K562 (cell line): Measurements from ENCODE around the gene CD1D. TPM values are rescaled to one million over a fixed set of nuclear protein-coding genes. Genes with fewer than 3 reads are reported as not detected.

Source experiments
- ATAC-seq: fragments of 200-7000 bp; cut with Tn5 transposase; 3 replicates; pipeline ENCODE4 v1.9.1; 2020; ENCODE audit warnings: moderate library complexity
- BruUV-seq: library from RNA; stranded (reverse); fragments of 400-500 nt; replicated peaks from 2 replicates; lab custom pipeline; 2021; lab: Mats Ljungman, UMichigan
- CTCF ChIA-PET: fragments of 300-600 bp; formaldehyde crosslinking; extraction: SDS; loops from one replicate; lab custom pipeline; 2021; ENCODE audit warnings: low intra/inter-chr PET ratio; lab: Yijun Ruan, JAX
- POLR2A ChIA-PET: fragments of 300-600, 350-650 bp; sonication (Branson Sonifier 250); formaldehyde crosslinking; extraction: SDS; loops from one replicate; lab custom pipeline; 2021; ENCODE audit warnings: antibody characterized with exemption, inconsistent platforms; lab: Yijun Ruan, JAX
- DNase-seq, 4 experiments: peaks; one replicate each; pipeline versions ENCODE4 v3.0.0 to v3.0.0-alpha.2; 2011 to 2018; ENCODE audit warnings: low spot score in 3 of 4, mixed read lengths in 3 of 4; ENCODE audit errors: extremely low read depth in 1 of 4
- FAIRE-seq: peaks from 2 replicates; lab custom pipeline; 2011; peaks lifted over from hg19 to GRCh38; lab: Jason Lieb, UNC
- H2AFZ ChIP-seq: 2 replicates; pipeline ENCODE4 v1.6.0; 2011; ENCODE audit warnings: low read depth, low read length, control low read depth, inconsistent platforms
- H3K27ac ChIP-seq: fragments of 200-600 bp; 3 replicates; pipeline ENCODE4 v1.8.0; 2011; ENCODE audit warnings: low read depth, mild to moderate bottlenecking, control low read depth, inconsistent platforms, low read length, moderate library complexity, mixed read lengths; ENCODE audit errors: extremely low read depth
- H3K27me3 ChIP-seq, 2 experiments: fragments of 300-600 bp in 1 of 2; 2 replicates in 1 of 2; 3 replicates in 1 of 2; pipeline versions ENCODE4 v1.6.0 to v1.8.0; 2011; ENCODE audit warnings: inconsistent platforms in 2 of 2, low read length in 2 of 2, mild to moderate bottlenecking in 1 of 2, mixed read lengths in 1 of 2, moderate library complexity in 1 of 2; ENCODE audit not compliant: control insufficient read depth in 2 of 2, insufficient read depth in 2 of 2
- H3K36me3 ChIP-seq: fragments of 300-600 bp; 3 replicates; pipeline ENCODE4 v1.8.0; 2011; ENCODE audit warnings: mild to moderate bottlenecking, low read length, inconsistent platforms; ENCODE audit not compliant: control insufficient read depth, insufficient read depth
- H3K4me1 ChIP-seq, 2 experiments: fragments of 200-600 bp in 1 of 2; replicated peaks in 1 of 2; 2 replicates in 1 of 2; 3 replicates in 1 of 2; pipeline versions ENCODE4 v1.5.1 to v1.8.0; 2011; ENCODE audit warnings: inconsistent platforms in 2 of 2, low read length in 2 of 2, mild to moderate bottlenecking in 1 of 2, mixed read lengths in 1 of 2, moderate library complexity in 1 of 2; ENCODE audit not compliant: control insufficient read depth in 2 of 2, insufficient read depth in 2 of 2
- H3K4me2 ChIP-seq: 2 replicates; pipeline ENCODE4 v1.6.1; 2011; ENCODE audit warnings: low read length, control low read depth, inconsistent platforms, mixed read lengths; ENCODE audit not compliant: insufficient read depth
- H3K4me3 ChIP-seq: fragments of 200-600 bp; sonication (generic), shearing (Covaris generic); 2 replicates; pipeline ENCODE4 v1.5.1; 2016; ENCODE audit warnings: control low read depth, inconsistent platforms
- H3K79me2 ChIP-seq: fragments of 200-600 bp; 3 replicates; pipeline ENCODE4 v1.8.0; 2011; ENCODE audit warnings: low read length, inconsistent platforms; ENCODE audit not compliant: control insufficient read depth, insufficient read depth
- H3K9ac ChIP-seq, 2 experiments: 2 replicates each; pipeline versions ENCODE4 v1.6.0 to v1.6.1; 2011; ENCODE audit warnings: low read depth in 2 of 2, low read length in 2 of 2, control low read depth in 1 of 2, inconsistent platforms in 1 of 2, mild to moderate bottlenecking in 1 of 2, mixed read lengths in 1 of 2; ENCODE audit not compliant: insufficient read depth in 1 of 2
- H3K9me1 ChIP-seq: one replicate; pipeline ENCODE4 v1.6.0; 2011; ENCODE audit warnings: inconsistent platforms, mild to moderate bottlenecking, low read length, moderate library complexity; ENCODE audit not compliant: control insufficient read depth, insufficient read depth
- H3K9me3 ChIP-seq: replicated peaks from 2 replicates; pipeline ENCODE4 v1.5.1; 2011; ENCODE audit warnings: low read depth, low read length, inconsistent platforms; ENCODE audit not compliant: control insufficient read depth, insufficient read depth
- H4K20me1 ChIP-seq: replicated peaks from 2 replicates; pipeline ENCODE4 v1.6.1; 2011; ENCODE audit warnings: low read length, inconsistent platforms, mixed read lengths; ENCODE audit not compliant: control insufficient read depth, insufficient read depth
- CREB5 ChIP-seq: fragments of 250-450 bp; sonication (Bioruptor Pico); IDR thresholded peaks from 2 replicates; pipeline ENCODE4 v1.5.0; 2020; ENCODE audit warnings: mild to moderate bottlenecking
- CTBP1 ChIP-seq: fragments of 450-650 bp; IDR thresholded peaks from 2 replicates; pipeline ENCODE4 v1.6.1; 2016; ENCODE audit warnings: borderline replicate concordance
- CTCFL ChIP-seq: IDR thresholded peaks from 2 replicates; pipeline ENCODE4 v1.6.1; 2011; ENCODE audit warnings: borderline replicate concordance, low read depth, mild to moderate bottlenecking, moderate library complexity, low read length; ENCODE audit not compliant: insufficient read depth, poor library complexity, severe bottlenecking
- ELF2 ChIP-seq: fragments of 250-450 bp; sonication (Bioruptor Pico); IDR thresholded peaks from 2 replicates; pipeline ENCODE4 v1.5.0; 2021; ENCODE audit warnings: mild to moderate bottlenecking
- KAT2B ChIP-seq: IDR thresholded peaks from one replicate; pipeline ENCODE4 v1.6.1; 2012; ENCODE audit warnings: low read depth, mild to moderate bottlenecking, control low read depth, inconsistent platforms, low read length, moderate library complexity
- SIN3B ChIP-seq: fragments of 450-650 bp; IDR thresholded peaks from 2 replicates; pipeline ENCODE4 v1.6.1; 2017; ENCODE audit warnings: low read depth, mild to moderate bottlenecking, moderate library complexity
- TCF15 ChIP-seq: fragments of 250-450 bp; sonication (Bioruptor Pico); IDR thresholded peaks from 2 replicates; pipeline ENCODE4 v1.8.0; 2022; ENCODE audit warnings: moderate library complexity, mild to moderate bottlenecking, inconsistent platforms
- ZBTB43 ChIP-seq: sonication (generic); formaldehyde crosslinking; IDR thresholded peaks from 2 replicates; pipeline ENCODE4 v1.8.0; 2023; ENCODE audit warnings: mild to moderate bottlenecking, missing genetic modification reagents
- ZNF449 ChIP-seq: fragments of 250-450 bp; sonication (Bioruptor Pico); IDR thresholded peaks from 2 replicates; pipeline ENCODE4 v1.8.0; 2022; ENCODE audit warnings: moderate library complexity, mild to moderate bottlenecking, inconsistent platforms
- WGBS: fragments of 100-300 bp; shearing (Covaris generic); methylation state at CpG from one replicate; pipeline ENCODE4 v1.1.6; 2016; ENCODE audit warnings: low coverage, mixed read lengths; ENCODE audit not compliant: insufficient coverage; ENCODE audit errors: missing lambda C conversion rate; 5-methylcytosine and 5-hydroxymethylcytosine counted together
- in situ Hi-C: fragments of 300-500 bp; cut with MboI; formaldehyde crosslinking; loops from 4 replicates; pipeline ENCODE4 v1.15.0; 2018; ENCODE audit warnings: inconsistent platforms, mixed read lengths
- intact Hi-C: fragments of 100-400 bp; cut with micrococcal nuclease; formaldehyde crosslinking; loops from 2 replicates; pipeline ENCODE4 v1.14.2; 2022
- polyA plus RNA-seq, 8 experiments: library from polyadenylated mRNA; depleted of rRNA in 4 of 8; stranded (reverse) in 5 of 8; unstranded in 3 of 8; fragments of >200 nt; fragmentation: Nextera tagmentation in 2 of 8; fragmentation: Illumina TruSeq in 1 of 8; extraction: Ambion mirVana in 2 of 8; extraction: Trizol in 1 of 8; gene quantifications; 2 replicates each; pipeline versions ENCODE4 v1.2.1 to v1.2.3, GENCODE V29; 2011 to 2014; ENCODE audit warnings: inconsistent platforms in 1 of 8, missing spikeins in 1 of 8
- total RNA-seq, 7 experiments: library from RNA; depleted of rRNA in 6 of 7; stranded (reverse); fragments of >200 nt in 6 of 7; fragmentation: Illumina TruSeq in 2 of 7; extraction: Trizol in 2 of 7; gene quantifications; 2 replicates each; pipeline versions ENCODE4 v1.2.1 to v1.2.3, GENCODE V29; 2011 to 2021; ENCODE audit warnings: low replicate concordance in 1 of 7

CD1D gene
- total and polyA plus RNA-seq, 9 of the 15 experiments (the other 6 are each of a cell fraction or from before 2014, with no cell fraction given): 0.03 TPM; not detected in 8

GRCh38 chr1:158189624-158190023, 8.9 kb downstream of the CD1D start:
- Histone ChIP-seq H3K4me3 (no peak overlapping the region), H3K79me2 (no peaks in the 10 kb centered on the region), H3K9ac (no peak overlapping the region), H3K4me1 (no peaks in the 10 kb centered on the region)
- in situ Hi-C loops: no loop called here
- no peak for FAIRE-seq
- TF ChIP-seq SIN3B: no peak
- no peak for TF ChIP-seq ZNF449 (CRISPR knock-in tag)
- no peak for TF ChIP-seq ELF2
- TF ChIP-seq TCF15 (CRISPR knock-in tag): no peak
- no peak for TF ChIP-seq ZBTB43 (CRISPR knock-in tag)
- no peak for TF ChIP-seq KAT2B
- no peak for TF ChIP-seq CTCFL
- no peak for TF ChIP-seq CREB5 (CRISPR knock-in tag)
- no peak for TF ChIP-seq CTBP1
- TF ChIP-seq, all 486 proteins: peak for 0
- intact Hi-C loops: no loop called here
- CTCF ChIA-PET: no interaction called here
- Histone ChIP-seq H2AFZ (no peak overlapping the region), H3K9me1 (no peaks in the 10 kb centered on the region), H3K9me3 (no peaks in the 10 kb centered on the region), H4K20me1 (no peaks in the 10 kb centered on the region), H3K4me2 (no peak overlapping the region), H3K27ac (no peak overlapping the region), H3K27me3 (no peaks in the 10 kb centered on the region), H3K36me3 (no peaks in the 10 kb centered on the region)
- no peak for ATAC-seq
- POLR2A ChIA-PET: interaction anchor here (0.6 kb wide), 1 partner anchor 55 kb away, joined by 3 read pairs; no protein-coding TSS in a partner anchor
- BruUV-seq: no TSS peak
- DNase-seq: no peak
- 0% methylated on average over 3 of the region's 3 CpGs for WGBS
